Renal cortical epithelial cell (primary cell): ENCODE results near the gene A3GALT2. TPM values are rescaled to one million over a fixed set of nuclear protein-coding genes. Genes with fewer than 3 reads are reported as not detected.

Source experiments
- total RNA-seq: library from RNA; depleted of rRNA; stranded (reverse); fragments of >200 nt; gene quantifications from 2 replicates; pipeline ENCODE4 v1.2.3, GENCODE V29; 2014

Gene A3GALT2
- total RNA-seq, 1 donor from 2014 or later = not detected

Other genes with a start within 250 kb of the A3GALT2 start
- 3.5 and 5.1 TPM in 2 replicates for gene AZIN2, start 239.9 kb downstream of the A3GALT2 start, total RNA-seq
- 1.6 and 6.4 TPM in 2 replicates for gene TRIM62, start 139.1 kb downstream of the A3GALT2 start, total RNA-seq
- 1.0 and 6.9 TPM in 2 replicates for gene ZNF362, start 64.6 kb downstream of the A3GALT2 start, total RNA-seq
- 147 and 187 TPM in 2 replicates for gene PHC2, start 110.0 kb upstream of the A3GALT2 start, total RNA-seq
- gene ZSCAN20, start 151.5 kb upstream of the A3GALT2 start, total RNA-seq = 7.6 and 15.9 TPM in 2 replicates